D721Med (cell line): ENCODE data around the gene SLC9A9.

Experiments used
- DNase-seq: peaks from one replicate; pipeline ENCODE4 v3.0.0; 2011; ENCODE audit warnings: low spot score; ENCODE audit not compliant: insufficient read length
- FAIRE-seq: peaks from 2 replicates; lab custom pipeline; 2011; peaks lifted over from hg19 to GRCh38; lab: Jason Lieb, UNC
- CTCF ChIP-seq: IDR thresholded peaks from 2 replicates; pipeline ENCODE4 v1.5.1; 2012; ENCODE audit warnings: mild to moderate bottlenecking, control low read depth; ENCODE audit not compliant: insufficient read depth; ENCODE audit errors: missing control alignments

SLC9A9 gene

GRCh38 chr3:143307613-143308183 lies 540.6 kb downstream of the SLC9A9 start:
- no peak for FAIRE-seq
- no peak for TF ChIP-seq CTCF
- no peak for DNase-seq

GRCh38 chr3:143306407-143306806 lies 541.9 kb downstream of the SLC9A9 start:
- TF ChIP-seq CTCF, result no peak
- DNase-seq (no peak), FAIRE-seq (no peak)

- FAIRE-seq (no peak), DNase-seq (no peak)
- no peak for TF ChIP-seq CTCF
These were observed 545.6 kb downstream of the SLC9A9 start for GRCh38 chr3:143302638-143303171.

DNA sequence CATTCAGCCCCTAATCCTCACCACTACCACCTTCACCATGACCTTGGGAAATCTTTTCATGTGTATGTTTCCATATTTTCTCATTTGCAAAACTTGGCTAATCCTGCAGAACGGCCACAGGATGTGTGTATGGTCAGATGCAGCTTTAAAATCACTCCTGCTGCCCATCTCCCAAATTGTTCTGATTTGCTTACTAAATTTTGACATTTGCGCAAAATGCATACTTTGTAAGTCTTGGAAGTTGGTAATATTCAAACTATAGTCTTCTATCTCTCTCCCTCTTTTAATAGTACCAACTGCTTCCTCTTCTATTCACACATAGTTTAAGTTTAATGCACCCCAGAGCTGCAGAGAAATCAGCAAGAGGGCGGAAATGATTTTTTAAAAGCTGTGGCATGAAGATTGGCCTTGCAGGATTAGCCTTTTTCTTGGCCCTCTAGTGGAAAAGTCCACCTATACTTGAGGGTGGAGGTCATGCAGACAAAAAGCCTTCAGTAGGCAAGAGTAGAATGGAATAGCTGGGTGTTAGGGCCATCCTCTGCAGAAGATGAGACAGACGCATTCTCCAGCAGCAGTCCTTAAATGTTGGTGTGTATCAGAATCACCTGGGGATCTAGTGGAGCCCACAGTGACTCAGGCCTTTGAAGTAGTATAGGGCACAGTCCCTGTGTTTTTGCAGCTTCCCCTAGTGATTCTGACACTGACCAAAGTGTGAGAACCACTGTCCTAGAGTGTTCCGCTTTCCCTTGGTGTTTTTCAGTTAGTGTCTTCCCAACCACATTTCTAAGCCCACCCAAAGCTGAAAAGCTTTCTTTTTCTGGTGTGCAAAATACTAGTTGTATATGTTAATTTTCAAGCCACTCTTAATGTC lies 547.0 kb downstream of the SLC9A9 start:
- FAIRE-seq (no peak), DNase-seq (no peak)
- TF ChIP-seq CTCF, result no peak

DNA sequence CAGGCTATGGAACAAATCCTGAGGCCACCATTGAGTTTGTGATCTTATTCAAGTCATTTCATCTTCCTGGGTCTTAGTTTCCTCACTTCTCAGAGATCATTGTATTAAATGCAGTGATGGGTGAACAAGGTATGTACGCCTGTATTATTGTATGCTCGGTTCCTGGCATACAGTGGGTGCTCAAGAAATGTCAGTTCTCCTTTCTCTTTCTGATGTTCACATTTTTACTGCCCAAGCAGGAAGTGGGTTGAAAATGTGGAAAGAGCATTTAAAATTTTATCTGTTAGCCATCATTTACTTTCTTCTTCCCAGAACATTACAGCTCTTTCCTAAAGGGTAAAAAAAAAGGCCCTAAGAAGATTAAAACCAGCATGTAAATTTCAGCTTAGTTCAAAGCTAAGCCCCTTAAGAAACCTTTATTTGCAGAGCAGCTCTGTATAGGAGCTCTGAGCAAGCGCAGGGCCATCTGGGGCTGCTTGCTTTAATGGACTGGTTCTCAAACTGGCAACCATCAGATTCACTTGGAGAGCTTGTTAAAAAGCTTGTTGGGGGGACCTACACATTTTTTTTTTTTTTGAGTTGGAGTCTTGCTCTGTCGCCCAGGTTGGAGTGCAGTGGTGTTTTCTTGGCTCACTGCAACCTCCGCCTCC lies 549.3 kb downstream of the SLC9A9 start:
- no peak for TF ChIP-seq CTCF
- DNase-seq (peak; percentile 53), FAIRE-seq (no peak)

DNA sequence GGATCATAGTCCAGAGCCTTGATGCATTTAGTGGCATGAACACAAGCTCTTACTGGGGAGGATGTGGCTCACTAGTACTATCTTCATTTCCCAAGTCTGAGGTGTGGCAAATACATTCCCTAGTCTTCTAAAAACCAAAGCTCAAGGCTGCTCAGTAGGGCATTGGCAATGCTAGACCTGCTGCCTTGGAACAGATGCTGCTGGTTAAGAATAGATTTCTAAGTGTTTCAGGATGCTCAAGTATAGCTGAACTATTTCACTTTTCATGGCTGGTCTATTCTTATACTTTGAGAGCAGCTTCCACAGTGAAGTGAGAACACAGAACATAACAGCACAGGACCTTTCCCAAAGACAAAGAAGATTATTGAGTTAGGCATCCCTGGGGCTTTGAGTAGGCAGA lies 549.9 kb downstream of the SLC9A9 start:
- DNase-seq, result no peak
- no peak for TF ChIP-seq CTCF
- no peak for FAIRE-seq
